Activated CD8-positive, alpha-beta memory T cell treated with anti-CD3 and anti-CD28 coated beads, Interleukin-2, amount 50 U/mL, for 4 hours (primary cell): ENCODE results near the gene PTH1R.

Experiments used
- DNase-seq: peaks from one replicate; pipeline ENCODE4 v3.0.0-alpha.2; 2020

Gene PTH1R

DNA sequence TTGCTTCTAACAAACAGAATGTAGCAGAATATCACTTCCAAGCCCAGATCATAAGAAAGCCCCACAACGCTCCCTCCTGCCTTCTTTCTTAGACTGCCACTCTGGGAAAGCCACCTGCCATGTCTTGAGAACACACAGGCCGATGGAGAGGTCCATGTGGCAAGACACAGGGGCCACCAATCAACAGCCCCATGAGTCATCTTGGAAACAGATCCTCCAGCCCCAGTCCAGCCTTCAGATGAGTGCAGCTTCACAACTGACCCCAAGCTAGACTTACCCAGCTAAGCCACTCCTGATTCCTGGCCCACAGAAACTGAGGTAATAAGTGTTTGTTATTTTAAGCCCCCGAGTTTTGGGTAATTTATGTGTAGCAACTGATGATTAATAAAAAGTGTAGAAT is 39.7 kb downstream of the PTH1R start:
- DNase-seq, result no peak

DNA sequence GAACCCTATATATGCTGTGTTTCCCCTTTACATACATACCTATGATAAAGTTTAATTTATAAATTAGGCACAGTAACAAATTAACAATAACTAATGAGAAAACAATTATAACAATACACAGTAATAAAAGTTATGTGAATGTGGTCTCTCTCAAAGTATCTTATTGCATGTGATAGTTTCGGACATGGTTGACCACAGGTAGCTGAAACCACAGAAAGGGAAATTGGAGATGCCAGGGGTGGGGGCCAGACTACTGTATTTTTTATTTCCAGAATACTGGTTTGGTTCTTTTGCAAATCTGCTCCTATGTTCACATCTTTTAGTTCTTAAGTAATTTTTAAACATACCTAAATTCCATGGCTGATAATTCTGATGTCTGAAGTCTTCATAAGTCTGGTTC is 40.7 kb downstream of the PTH1R start:
- no peak for DNase-seq

DNA sequence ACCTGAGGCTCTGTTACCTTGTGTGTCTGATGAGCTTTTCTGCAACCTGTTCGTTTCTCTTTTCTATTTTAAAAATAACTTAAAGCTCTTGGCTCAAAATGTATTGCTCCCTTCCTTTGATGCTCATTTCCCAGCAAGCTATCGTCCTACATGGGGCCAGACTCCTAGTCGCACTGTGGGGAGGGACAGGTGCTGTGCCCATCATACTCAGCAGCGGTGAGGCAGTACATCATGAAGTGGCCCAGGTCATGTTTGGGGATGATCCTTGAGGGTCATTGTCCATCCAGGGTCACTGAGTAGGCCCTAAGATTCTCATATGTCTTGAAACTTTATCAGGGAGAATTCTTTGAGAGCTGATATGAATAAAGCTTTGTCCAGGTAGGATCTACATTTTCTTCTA is 41.1 kb downstream of the PTH1R start:
- DNase-seq, result no peak

DNA sequence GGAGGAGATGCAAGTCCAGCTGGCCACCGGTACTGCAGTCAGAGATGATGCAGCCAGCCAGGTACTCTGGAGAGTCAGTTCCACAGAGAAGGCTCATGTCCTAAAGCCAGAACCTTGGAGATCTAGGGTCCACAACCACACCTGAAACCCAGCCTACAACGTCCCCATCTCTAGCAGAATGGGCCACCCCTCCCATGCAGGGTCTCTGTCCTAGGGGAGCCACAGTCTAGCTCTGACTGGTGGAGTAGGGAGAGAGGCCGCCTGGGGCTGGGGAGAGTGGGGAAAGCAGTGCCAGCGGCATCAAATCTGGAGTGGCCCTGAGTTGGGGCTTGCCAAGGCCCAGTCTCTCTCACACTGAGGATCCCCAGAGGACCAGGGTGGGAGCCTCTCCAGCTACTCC is 43.5 kb downstream of the PTH1R start:
- DNase-seq, result no peak

DNA sequence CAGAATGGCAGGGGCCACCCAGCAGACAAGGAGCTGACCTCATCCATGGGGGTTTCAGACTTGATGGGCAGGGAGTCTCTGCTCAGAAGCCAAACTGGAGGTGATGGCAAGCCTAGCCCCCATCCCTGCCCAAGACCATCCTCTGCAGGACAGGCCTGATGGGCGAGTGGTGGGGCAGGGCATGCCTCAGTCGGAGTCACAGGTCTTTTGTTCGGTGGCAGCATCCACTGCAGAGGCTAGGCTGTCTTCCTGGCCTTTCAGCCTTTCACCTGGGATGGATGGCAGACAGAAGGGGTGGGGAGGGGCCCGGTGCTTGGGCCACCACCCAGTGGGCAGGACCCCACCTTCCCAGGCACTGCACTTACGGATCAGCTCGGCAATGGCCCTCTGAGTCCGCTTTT is 44.4 kb downstream of the PTH1R start:
- DNase-seq, result no peak

DNA sequence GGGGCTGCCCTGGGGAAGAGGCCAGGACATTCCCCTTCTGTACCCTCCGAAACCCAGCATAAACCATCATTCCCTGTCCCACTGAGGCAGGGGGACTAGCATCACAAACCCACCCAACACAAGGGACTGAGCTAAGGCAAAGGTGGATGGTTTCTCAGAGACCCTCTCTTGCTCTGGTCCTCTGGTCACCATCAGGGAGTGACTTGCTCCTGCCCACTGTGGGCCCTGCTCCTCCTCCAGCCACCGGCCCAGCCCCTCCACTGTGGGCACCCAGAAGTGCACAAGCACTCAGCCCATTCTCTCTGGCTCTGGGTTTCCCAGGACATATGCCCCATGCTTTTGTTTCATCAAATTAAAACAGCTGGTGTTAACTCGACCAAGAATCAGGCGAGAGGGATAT is 44.9 kb downstream of the PTH1R start:
- DNase-seq, result no peak

DNA sequence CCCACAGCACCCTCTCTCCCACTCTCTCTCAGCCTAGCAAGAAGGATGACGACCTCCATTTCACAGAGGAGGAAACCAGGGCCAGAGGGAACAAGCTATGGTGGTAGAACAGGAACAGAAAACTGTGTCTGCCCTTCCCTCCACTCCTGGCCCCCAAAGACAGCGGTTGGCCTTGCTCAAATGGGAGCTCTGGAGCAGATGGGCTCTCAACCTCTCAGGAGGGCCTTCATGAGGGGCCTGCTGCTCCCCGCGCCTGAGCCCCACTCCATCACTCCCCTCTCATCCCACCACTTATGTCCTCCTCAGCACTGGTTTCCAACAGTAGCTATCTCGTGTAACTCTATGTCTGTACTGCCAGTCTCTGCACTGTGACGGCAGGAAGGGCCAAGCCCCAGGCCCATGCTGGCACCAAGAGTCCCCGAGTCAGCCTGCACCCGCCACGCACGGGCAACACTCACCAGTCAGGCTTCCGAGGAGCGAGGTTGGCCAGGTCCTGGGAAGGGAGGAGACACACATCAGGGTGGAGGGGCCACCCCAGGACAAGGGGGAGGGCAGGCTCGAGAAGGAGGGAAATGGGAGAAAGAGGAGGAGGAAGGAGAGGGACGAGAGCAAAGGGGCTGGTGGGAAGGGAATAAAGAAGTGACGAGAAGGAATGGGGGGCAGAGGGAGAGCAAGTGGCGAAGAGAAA is 45.5 kb downstream of the PTH1R start:
- DNase-seq, result no peak

DNA sequence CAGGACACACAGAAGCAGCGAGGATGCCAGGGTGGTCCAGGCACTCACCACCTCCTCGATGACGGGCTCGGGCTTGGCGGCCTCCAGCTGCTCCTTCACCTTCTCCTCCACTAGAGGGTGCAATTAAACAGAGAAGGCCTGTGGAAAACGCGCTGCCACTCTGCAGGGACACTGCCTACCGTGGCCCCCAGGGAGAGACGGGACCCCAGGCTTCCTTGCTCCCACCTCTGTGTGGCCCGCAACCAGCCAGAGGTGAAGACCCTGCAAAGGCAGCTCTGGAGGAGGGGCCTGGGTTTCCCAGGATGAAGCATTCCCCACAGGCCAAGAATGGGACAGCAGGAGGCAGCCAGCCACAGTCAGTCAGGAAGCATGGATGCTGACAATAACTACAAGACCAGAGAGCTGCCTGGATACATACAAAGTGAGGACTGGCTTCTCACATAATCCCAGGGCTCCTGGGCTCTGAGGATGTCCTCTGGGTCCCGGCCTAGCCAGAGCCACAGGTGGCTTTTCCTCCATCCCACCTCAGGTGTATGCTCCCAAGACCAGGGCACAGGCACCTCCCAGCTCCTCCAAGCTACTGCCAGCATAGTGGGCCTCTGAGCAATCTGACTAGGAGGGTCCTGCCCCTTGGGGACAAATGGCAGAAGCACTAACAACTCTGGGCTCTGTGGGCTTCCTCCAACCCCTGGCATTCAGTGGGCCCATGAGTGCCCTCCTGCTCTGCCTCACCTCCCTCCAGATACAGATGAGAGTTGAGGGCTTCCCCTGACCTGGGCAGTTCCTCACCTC is 46.2 kb downstream of the PTH1R start:
- DNase-seq, result peak; percentile 46

DNA sequence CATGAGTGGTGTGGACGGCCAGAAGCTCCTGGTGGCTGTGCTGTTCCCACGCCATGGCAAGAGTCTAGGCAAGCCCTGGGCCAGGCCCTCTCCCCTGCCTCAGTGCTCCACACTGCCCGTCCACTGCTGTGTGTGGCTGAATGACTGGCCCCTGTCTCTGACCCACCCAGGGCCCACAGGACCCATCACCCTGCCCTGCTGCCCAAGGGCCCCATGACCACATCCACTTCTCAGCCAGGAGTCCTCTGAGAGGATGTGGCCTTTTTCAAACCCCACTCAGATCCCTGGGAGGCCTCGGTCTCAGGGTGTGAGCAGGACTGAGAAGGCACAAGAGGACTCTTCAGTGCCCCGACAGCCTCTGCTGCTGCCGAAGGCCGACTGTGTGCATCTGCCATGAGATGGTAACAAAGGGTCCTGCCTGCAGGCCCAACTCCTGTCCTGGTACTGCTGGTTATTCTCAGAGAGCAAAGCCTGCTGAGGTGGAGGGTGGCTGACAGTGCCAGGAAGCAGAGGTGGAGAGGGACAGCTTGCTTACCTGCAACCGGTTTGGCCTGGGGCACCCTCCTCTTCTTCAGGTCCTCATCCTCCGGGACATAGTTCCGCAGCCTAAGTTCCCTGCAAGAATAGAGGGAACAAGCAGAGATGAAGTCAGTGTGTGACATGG is 47.5 kb downstream of the PTH1R start:
- DNase-seq, result no peak

DNA sequence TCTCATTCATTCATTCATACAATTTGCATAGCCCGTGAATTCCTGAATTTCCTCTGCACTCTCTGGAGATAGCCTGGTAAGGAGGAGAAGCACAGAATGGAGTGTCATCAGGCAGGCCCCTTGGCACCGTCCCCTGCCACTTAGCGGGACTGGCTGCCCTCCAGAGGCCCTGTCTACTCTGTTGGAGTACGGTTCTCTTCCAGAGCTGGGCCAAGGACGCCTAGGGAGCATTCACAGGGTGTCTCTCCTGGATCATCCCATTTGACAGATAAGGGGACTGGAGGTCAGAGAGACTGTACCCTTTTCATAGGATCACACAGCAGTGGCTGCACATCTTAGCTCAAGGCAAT is 48.0 kb downstream of the PTH1R start:
- DNase-seq, result no peak

DNA sequence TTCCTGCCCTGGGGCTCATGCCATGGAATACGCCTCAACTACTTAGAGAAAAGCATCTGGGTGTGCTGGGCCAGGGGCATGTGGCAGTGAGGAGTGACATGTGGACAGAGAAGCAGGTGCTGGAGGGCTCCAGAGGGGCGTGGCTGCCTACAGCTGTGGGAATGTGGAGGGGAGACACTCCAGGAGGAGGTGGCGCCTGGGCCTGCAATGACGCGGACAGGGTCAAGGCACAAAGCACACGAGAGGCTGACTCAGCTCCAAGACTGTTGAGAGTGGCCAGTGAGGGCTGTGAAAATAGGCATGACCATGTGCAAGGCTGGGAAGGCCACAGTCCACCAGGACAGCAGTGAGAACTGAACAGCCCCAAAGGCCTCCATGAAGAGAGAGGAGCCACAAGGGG is 48.5 kb downstream of the PTH1R start:
- DNase-seq, result no peak

DNA sequence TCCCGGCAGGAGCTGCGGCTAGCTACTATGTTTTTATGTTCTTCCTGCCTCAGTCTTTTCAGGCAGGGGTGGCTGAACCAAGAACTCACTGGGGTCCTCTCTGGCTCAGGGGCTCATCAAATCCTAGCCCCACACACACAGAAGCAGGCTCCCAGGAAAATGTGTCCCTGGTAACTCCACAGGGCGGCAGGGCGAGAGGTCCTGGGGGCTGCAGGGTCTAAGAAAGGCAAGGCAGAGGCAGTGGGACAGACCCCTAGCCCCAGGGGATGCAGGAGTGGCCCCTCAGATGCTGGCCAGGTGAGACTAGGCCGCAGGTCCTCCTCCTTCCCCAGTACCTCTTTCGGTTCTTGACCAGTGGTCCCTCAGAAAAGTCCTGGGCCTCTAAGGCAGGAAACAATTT is 48.9 kb downstream of the PTH1R start:
- no peak for DNase-seq

DNA sequence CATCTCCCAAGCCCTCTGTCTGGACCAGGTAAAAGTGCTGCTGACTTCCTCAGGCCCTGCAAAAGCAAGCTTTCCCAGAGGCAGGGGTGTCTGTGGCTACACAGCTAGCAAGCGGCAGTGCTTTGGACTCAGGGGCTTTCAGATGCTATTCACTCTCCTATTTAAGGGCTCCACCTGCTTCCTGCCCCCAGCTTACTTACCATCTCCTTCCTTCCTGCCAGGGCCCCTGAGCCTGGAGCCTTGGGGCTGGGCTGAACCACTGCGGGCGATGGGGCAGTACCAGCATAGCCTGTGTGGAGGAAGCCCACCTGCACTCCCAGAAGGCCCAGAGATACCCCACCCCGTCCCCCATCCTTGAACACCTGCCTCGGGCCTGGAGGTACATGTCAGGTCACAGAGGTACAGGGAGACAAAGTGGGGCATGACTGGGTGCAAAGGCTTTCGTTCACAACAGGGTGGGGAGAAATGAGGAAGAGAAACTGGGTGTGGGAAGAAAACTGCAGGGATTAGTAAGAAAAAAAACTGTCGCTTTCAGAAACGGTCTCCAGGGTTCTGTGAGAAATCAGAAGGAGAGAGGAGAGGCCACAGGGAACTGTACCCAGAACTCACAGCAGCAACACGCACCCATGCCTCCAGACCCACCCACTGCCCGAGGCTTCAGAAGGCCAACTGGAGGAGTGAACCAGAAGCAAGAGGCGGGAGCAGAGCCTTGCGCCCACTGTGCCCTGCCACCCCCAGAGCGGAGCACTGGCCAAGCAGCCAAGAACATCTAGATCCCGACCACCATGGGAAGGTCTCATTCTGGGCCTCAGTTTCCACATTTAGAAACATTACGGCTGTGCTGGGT is 49.6 kb downstream of the PTH1R start:
- no peak for DNase-seq

DNA sequence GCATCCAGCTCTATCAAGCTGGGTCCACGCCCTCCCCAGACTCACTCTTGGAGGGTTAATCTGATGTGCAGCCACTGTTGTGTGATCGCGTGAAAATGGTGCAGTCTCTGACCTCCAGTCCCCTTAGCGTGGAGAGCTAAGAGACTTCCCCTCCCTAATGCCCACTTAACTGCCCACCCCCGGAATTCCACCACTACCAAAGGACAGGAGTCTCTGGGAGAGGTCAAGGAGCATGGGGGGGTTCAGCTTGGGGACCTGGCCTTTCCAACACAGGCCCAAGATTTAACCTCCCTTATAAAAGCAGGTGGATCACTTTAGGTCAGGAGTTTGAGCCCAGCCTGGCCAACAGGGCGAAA is 50.2 kb downstream of the PTH1R start:
- no peak for DNase-seq

DNA sequence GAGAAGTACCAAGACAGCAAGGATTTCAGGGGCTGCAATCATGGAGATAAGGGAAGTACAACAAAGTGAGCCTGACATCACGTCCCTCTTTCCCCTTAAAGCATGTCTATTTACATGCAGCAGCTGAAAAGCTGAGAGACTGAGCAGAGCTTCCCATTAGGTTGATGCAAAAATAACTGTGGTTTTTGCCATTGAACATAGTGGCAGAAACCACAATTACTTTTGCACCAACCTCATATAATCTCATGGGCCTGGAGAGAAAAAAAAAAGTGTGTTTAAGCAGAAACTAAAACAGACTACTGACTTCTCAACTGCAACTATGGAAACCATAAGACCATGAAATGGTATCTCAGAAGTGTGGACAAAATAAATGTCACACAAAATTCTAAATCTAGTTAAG is 50.8 kb downstream of the PTH1R start:
- no peak for DNase-seq

DNA sequence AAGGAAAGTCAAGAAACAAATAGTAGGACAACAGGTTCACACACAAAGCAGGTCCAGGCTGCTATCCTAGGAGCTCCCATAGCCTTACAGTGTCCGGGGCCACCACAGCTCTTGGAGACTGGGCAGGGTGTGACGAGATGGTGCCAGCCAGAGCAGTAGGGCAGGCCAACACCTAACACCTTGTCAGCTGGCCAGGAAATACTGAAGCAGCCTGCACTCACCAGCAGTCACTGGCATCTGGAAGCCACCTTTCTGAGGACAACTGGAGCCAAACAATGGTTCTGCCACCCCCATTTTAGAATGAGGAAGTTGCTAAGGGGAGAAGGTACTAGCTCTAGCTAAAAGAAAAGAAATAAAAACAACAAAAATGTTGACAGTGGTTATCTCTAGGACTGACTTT is 51.8 kb downstream of the PTH1R start:
- DNase-seq, result no peak

DNA sequence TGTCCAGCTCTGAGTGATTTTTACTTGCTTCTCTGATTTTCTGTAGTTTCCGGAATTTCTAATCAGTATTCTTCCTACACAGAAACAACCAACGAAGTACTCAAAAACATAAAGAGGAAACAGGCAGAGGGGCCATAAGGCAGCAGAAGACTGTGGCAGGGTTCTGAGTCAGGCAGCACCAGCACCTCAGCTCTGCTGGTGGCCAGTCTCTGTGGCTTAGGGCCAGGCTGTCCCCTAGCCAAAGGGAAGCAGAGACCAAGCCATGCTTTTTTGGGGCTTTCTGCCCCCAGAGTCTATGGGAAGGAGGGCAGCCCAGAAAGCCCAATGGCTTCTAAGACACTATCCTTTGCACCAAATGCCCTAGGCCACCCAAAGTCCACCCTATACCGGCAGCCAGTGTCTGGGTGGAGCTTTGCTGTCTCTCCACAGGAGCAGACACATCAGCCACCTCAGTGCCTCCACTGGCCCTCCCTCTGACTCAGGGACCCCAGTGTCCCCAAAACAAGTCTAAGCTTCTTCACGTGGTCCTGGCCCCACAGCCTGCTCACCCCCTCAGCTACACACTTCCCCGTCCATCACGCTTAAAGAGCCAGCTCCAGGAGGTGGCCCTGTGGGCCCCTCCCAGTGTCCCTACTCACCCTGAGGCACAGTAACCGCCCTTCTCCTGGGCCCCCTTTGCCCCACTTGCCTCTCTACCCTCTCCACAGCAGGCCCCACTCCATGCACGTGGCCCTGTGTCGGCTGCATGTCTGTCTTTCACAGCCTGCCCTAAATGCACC is 52.8 kb downstream of the PTH1R start:
- no peak for DNase-seq

DNA sequence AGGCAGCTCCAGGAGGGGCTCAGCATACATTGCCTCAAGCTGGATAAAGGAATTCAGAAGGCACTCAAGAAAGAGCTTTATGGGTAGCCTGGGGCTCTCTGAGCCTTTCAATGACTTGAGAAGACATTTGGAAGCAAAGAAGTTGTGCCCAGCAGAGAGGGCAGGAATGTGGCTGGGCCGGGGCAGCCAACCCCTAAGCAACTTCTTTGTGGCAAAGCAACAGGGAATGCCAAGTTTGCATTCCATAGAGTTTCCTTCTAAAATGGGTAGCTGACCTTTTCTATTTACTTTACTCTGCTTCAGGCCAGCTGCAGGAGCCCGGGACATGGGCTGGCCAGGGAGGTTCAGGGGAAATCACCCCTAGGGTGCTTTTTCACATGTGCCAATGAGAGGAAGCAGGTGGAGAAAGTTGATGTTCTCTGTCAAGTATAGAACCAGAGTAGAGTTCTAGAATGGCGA is 53.5 kb downstream of the PTH1R start:
- DNase-seq, result no peak

DNA sequence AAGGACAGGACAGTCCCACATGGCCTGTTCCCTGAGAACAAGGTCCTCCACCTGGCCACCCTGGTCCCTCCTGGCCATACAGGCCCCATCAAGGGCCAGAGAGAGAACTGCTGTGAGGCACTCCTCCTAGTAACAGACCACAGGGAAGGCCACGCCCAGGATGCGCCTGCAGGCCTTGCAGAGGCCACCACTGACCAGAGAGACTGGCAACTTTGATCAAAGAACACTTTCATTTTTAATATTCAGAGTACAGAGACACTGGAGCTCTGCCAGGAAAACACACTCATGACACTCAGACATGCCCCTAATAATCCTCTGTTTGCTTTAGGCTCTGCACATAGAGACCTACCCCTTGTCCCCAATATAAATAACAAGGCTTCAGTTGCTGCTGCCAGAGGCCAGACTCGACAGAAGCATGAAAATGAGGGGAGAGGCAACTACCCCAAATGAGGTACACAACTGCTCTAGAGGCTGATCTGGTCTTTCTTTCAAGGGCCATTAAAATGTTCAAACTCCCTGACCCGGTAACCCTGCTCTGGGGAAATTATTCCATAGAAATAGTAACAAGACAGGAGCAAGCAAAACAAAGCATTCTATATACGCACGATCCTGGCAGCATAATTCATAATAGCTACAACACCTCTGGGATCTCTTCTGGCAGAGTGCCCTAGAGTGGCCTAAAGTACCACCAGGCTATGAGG is 54.3 kb downstream of the PTH1R start:
- DNase-seq, result no peak

DNA sequence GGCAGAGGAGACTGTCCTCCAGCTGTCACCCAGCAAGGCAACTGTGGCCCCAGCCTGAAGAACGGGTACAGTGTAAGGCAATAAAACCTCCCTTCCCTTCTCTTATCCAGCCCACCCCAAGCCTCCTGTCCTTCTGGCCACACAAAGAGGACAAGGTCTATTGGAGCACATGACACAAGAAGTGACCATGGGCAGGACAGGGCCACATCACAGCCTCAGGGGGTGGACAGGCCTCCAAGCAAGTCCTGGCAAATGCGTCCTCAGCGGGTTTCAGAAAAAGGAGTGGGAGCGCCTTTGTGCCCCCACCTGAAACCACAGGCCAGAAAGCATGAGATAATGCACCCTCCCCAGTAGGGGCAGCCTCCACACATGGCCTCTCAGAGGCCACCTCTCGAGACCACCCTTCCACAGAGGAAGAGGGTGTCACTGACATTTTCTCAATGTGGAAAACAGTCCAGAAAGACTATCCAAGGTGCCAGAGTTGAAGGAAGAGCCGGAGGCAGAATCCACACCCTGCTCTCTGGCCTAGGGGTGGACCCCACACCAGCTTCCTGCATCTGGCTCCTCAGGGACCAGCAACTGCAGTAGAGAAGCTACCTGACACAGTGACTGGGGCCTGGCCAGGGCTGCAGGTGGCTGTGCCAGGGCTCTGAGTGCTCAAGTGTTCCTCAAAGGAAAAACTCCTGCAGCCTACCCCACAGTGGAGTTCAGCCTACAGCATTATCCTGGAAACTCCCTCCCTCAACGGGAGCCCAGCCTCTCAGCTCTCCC is 55.1 kb downstream of the PTH1R start:
- no peak for DNase-seq

DNA sequence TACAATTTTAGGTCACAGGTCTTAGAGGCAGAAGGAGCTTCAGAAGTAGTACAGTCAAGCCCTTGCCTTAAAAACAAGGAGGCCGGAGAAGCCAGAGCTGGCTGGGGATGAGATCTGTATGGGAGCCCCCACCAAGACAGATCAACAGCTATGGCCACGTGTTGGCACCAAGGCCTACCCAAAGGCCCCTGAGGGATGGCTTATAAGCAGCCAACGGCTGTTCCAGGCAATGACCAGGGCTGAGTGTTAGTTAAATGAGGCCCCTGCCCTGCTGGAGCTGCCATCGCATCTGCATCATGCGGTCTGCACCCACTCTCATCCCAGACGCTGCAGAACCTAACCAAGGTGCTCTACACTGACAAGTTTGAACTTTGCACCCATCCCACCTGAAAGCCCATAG is 55.7 kb downstream of the PTH1R start:
- no peak for DNase-seq
